ENCODE data around the gene ZNF804A.

ZNF804A gene

GRCh38 chr2:184611361-184612085 lies 13.2 kb downstream of the ZNF804A start:
- DNase-seq, result no peak

- DNase-seq, result no peak
These were observed 22.0 kb downstream of the ZNF804A start for GRCh38 chr2:184620367-184620766.

GRCh38 chr2:184624311-184624710 lies 26.0 kb downstream of the ZNF804A start:
- DNase-seq, result no peak

GRCh38 chr2:184628051-184628450 lies 29.7 kb downstream of the ZNF804A start:
- DNase-seq, result no peak

- DNase-seq, result no peak
These were observed 35.4 kb downstream of the ZNF804A start for GRCh38 chr2:184633726-184634125.

- no peak for DNase-seq
These were observed 39.5 kb downstream of the ZNF804A start for GRCh38 chr2:184637781-184638180.

- DNase-seq, result no peak
These were observed 46.4 kb downstream of the ZNF804A start for GRCh38 chr2:184644685-184645084.

GRCh38 chr2:184646177-184646576 lies 47.8 kb downstream of the ZNF804A start:
- peak; percentile 6 for DNase-seq

- DNase-seq, result no peak
These were observed 48.3 kb downstream of the ZNF804A start for GRCh38 chr2:184646593-184646992.

- no peak for DNase-seq
These were observed 56.6 kb downstream of the ZNF804A start for GRCh38 chr2:184654945-184655344.

- DNase-seq, result no peak
These were observed 78.8 kb downstream of the ZNF804A start for GRCh38 chr2:184677171-184677570.

- DNase-seq, result no peak
These were observed 81.1 kb downstream of the ZNF804A start for GRCh38 chr2:184679219-184680018.

- DNase-seq, result no peak
These were observed 82.5 kb downstream of the ZNF804A start for GRCh38 chr2:184680825-184681224.

- no peak for DNase-seq
These were observed 83.5 kb downstream of the ZNF804A start for GRCh38 chr2:184681642-184682321.

- no peak for DNase-seq
These were observed 85.6 kb downstream of the ZNF804A start for GRCh38 chr2:184683911-184684310.

- no peak for DNase-seq
These were observed 87.9 kb downstream of the ZNF804A start for GRCh38 chr2:184685999-184686841.

- no peak for DNase-seq
These were observed 91.3 kb downstream of the ZNF804A start for GRCh38 chr2:184689638-184690037.

GRCh38 chr2:184692141-184692734 lies 93.9 kb downstream of the ZNF804A start:
- DNase-seq, result no peak

GRCh38 chr2:184696644-184697043 lies 98.3 kb downstream of the ZNF804A start:
- DNase-seq, result no peak

GRCh38 chr2:184698476-184698875 lies 100.1 kb downstream of the ZNF804A start:
- no peak for DNase-seq

GRCh38 chr2:184721881-184722280 lies 123.6 kb downstream of the ZNF804A start:
- DNase-seq, result no peak

- no peak for DNase-seq
These were observed 129.5 kb downstream of the ZNF804A start for GRCh38 chr2:184727813-184728212.

Measured in T1000 (cell line).